ENCODE results near the gene CA5A. TPM values are rescaled to one million over a fixed set of nuclear protein-coding genes. Genes with fewer than 3 reads are reported as not detected.

Gene CA5A
- total RNA-seq, 2 donors from 2014 or later = not detected

DNA sequence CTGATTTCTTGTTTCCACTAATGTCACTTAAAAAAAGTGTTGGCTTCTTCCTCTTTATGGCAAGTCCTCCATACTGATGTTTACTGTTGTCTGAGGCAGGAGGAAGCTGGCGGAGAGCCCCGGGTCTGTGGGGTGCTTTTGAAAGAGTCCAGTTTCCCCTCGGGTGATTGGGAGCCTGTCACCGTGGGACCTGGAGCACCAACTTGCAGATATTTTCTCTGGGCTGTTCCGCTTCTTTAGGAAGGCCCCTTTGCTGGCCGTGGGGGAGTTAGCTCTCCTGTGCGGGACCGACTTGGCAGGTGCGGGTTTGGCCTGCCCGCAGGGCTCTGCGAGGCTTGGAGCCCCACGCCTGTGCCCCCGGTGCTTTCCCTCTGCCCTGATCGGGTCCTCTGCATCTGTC lies 18.0 kb upstream of the CA5A start:
- Histone ChIP-seq H3K4me1 (peaks cover 18% of the 10 kb centered on the region), H3K27ac (peak overlapping the region; percentile 50), H3K4me3 (no peak overlapping the region), H3K36me3 (no peaks in the 10 kb centered on the region), H3K9me3 (no peaks in the 10 kb centered on the region), H3K27me3 (no peaks in the 10 kb centered on the region), H3K9ac (ENCODE audit: low read depth in 2 of 2, low read length in 2 of 2) (peak overlapping the region; percentile 45 to 59)
- no peak for DNase-seq
- intact Hi-C loops (cut with DNase I) = no loop called here
- TF ChIP-seq, protein P1, sequence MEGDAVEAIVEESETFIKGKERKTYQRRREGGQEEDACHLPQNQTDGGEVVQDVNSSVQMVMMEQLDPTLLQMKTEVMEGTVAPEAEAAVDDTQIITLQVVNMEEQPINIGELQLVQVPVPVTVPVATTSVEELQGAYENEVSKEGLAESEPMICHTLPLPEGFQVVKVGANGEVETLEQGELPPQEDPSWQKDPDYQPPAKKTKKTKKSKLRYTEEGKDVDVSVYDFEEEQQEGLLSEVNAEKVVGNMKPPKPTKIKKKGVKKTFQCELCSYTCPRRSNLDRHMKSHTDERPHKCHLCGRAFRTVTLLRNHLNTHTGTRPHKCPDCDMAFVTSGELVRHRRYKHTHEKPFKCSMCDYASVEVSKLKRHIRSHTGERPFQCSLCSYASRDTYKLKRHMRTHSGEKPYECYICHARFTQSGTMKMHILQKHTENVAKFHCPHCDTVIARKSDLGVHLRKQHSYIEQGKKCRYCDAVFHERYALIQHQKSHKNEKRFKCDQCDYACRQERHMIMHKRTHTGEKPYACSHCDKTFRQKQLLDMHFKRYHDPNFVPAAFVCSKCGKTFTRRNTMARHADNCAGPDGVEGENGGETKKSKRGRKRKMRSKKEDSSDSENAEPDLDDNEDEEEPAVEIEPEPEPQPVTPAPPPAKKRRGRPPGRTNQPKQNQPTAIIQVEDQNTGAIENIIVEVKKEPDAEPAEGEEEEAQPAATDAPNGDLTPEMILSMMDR (IDR thresholded peaks at IDR 0.05) = no peak

DNA sequence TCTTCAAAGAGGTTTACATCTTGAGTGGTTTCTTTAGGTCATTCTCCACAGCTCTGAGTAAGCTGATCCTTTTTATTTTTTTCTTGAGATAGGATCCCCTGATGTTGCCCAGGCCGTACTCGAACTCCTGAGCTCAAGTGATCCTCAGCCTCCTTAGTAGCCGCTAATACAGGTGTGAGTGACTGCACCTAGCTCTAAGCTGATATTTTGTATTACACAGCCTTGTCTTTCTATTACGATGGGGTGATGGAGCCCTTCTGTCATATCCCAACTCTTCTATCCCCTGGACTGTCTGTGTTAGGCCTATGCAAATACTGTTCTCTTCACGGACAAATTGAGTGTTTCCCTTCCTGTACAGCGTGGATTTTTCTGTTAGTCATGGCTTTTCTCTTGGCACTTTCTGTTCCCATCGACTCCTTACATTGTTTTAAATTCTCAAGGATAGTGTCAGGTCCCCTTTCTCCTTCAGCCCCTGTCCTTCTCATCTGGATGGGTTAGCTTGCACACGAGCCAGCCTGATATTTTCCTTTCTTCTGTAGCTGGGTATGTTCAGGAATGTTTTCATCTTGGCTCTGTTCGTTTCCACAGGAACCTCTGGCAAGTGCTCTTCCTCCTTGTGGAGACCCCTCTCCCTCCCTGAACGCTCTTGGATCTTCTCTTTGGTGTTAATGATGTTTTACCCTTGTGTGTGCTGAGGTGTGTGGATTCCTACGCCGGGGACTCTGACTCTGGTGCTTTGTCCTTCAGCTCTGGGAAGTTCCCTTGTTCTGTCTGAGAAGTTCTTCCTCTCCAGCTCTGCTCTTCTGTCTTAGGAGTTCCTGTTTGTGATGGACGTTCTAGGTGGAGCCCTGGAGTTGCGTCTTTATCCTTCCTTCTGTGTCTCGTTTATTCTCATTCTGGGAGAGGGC lies 17.2 kb upstream of the CA5A start:
- H3K4me1 ChIP-seq = peaks cover 18% of the 10 kb centered on the region
- H3K4me3 ChIP-seq = no peak overlapping the region
- no peak for DNase-seq
- no peaks in the 10 kb centered on the region for H3K36me3 ChIP-seq
- no peaks in the 10 kb centered on the region for H3K27me3 ChIP-seq
- H3K27ac ChIP-seq = peak overlapping the region; percentile 50
- peak overlapping the region in 1 of 2 donors; percentile 24 for H3K9ac ChIP-seq (ENCODE audit: low read depth in 2 of 2, low read length in 2 of 2)
- no peaks in the 10 kb centered on the region for H3K9me3 ChIP-seq
- TF ChIP-seq, protein P1 (IDR thresholded peaks at IDR 0.05) = no peak
- intact Hi-C loops (cut with DNase I) = no loop called here

DNA sequence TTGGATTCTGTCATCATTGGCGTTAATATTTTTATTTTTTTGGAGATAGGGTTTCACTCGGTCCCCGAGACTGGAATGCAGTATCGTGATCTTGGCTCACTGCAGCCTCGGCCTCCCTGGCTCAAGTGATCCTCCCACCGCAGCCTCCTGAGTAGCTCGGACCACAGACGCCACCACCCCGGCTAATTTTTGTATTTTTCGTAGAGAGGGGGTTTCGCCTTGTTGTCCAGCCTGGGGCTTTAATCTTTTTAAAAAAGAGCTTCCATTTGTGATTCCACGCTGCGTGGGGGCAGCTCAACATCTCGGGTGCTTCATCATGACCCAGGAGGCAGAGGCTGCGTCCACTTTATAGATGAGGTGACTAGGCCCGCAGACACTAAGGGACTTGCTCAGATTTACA lies 16.4 kb upstream of the CA5A start:
- no peak for DNase-seq
- Histone ChIP-seq H3K36me3 (no peaks in the 10 kb centered on the region), H3K9ac (ENCODE audit: low read depth in 2 of 2, low read length in 2 of 2) (peak overlapping the region; percentile 84 to 100), H3K27ac (no peak overlapping the region), H3K27me3 (no peaks in the 10 kb centered on the region), H3K4me3 (no peak overlapping the region), H3K4me1 (peaks cover 18% of the 10 kb centered on the region), H3K9me3 (no peaks in the 10 kb centered on the region)
- intact Hi-C loops (cut with DNase I) = no loop called here
- TF ChIP-seq, protein P1 (IDR thresholded peaks at IDR 0.05) = no peak

DNA sequence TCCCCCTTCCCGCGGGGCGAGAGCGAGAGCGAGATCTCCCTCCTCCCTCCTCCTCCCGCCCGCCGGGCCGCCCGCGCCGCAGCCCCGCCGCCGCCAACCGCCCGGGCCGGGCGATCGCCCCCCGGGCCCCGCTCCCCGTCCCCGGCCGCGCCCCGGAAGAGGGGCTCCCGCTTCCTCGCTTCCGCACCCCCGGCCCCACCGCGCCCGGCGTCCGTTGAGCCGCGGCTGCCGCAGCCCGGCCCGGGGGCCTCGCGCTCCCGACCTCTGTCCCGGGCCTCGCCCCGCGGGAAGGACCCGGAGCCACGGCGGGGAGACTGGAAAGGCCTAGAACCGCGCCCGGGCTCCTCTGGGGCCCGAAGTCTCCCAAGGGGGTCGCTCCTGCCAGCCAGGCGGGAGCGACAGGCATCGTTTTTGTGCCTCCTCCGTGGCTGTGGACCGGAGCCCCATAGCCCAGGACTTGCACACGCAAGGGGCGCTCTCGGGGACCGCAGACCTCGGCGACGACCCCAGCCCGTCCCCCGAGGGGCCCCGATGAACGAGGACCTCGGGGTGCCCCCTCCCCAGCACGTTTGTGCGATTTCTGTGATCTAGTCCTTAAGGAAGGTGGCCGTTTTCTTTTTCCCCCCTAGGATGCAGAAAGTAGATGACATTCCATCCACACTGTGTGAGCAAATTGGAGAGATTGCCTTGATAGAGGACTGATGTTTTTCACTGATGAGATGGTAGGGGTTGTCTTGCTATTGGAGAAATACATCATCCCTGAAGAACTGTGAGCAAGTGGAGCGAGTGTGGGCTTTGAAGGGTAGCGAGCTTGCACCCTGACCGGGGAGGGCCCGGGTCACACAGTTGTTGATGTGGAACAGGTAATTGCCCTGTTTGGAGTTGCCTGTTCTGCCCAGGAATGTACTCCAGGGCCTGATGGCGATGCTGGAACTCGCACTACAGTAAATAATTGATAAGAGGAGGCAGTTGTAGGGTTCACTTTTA lies 15.5 kb upstream of the CA5A start:
- intact Hi-C loops (cut with DNase I) = no loop called here
- Histone ChIP-seq H3K27me3 (no peaks in the 10 kb centered on the region), H3K4me1 (peaks cover 18% of the 10 kb centered on the region)

More for the DNA sequence above, 15.5 kb upstream of the CA5A start:
- no peaks in the 10 kb centered on the region for H3K9me3 ChIP-seq
- peak overlapping the region; percentile 89 for H3K27ac ChIP-seq
- no peaks in the 10 kb centered on the region for H3K36me3 ChIP-seq
- TF ChIP-seq, protein P1 (IDR thresholded peaks at IDR 0.05) = no peak
- H3K9ac ChIP-seq (ENCODE audit: low read depth in 2 of 2, low read length in 2 of 2) = peak overlapping the region; percentile 84 to 100
- peak; percentile 49 for DNase-seq
- H3K4me3 ChIP-seq = peak overlapping the region; percentile 96
